GM18511 (cell line): Measurements from ENCODE around the gene MTHFD1L.
"Not testable (repeated sequence)": the region's sequence is repeated elsewhere in the genome, so short reads cannot be mapped to it uniquely, and the experiment has no call there.

Source experiments
- ATAC-seq: cut with Tn5 transposase; IDR thresholded peaks from one replicate; pipeline ENCODE4 v1.9.1; 2021; ENCODE audit warnings: mild to moderate bottlenecking, moderate library complexity; ENCODE audit not compliant: unreplicated experiment

MTHFD1L gene

DNA sequence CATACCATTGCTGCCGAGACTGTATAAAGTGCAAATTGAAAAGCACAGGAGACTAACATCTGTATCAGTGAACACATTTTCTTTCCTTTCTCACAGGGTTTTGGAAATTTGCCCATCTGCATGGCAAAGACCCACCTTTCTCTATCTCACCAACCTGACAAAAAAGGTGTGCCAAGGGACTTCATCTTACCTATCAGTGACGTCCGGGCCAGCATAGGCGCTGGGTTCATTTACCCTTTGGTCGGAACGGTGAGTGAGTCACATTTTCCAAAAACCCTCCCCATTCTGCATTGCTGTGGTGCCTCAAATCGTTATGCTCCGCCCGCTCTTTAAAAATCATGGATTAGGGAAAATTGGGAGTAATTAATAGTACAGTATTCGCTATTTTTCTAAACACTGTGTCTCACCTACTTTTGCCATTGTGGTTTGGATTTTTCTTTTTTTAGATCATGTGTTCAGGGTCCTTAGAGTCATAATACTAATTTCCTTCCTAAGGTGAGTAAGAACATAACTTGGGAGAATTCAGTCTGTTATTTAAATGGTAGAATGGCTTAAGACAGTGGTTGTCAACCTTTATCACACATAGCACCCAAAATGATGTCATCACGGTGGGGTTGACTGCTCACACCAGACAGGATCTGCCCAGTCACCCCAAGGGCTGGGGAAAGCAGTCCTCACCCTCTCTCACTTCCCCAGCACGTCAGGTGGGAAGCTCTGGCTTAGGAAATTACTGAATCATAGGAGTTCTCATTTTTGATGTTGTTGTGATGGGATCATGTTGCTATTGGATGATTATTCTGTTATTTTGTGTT, 171.6 kb downstream of the MTHFD1L start:
- no peak for ATAC-seq

DNA sequence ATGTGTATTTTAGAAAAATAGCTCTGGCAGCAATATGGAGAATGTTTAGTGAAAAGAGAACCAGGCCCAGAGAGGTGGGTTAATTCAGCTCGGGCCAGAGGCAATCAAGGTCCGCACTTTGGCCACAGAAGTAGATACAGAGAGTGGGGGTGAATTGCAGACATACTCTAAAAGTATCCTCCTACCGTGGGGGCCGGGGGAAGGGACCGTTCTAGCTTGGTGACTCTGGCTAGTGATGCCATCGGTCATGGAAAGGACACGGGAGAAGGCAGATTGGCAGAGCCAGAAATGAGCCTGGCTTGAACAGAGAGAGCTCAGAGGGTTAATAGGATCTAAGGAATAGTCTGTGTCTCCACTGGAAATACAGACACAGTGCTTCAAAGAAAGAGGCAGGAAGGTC, 173.1 kb downstream of the MTHFD1L start:
- ATAC-seq: no peak

DNA sequence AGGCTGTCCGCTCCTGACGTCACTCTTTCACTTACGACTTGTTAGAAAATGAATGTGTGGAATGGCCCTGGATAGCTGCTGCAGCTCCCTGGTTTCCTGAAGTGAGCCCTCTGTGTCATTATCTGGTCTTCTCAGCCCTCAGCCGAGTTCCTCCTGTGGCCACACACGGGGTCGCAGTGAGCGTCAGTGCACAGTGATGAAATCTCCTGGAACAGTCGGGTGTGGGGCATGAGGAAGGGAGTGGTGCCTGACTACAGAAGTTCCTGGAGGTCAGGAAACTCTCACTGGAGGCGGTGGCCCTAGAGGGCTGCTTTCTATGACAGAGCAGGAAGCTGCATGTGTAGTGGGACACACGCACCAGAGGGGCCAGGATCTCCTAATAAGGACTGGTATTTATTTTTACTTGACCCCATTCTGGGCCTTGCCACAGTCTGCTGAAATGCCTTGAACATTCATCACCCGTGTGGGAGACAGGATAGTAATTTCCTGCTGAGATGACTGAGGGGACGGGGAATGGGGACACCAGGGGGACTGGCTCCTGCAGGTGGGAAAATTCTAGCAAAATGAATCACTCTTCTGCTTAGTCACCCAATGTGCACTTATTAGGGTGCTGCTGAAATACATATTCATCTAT, 175.5 kb downstream of the MTHFD1L start:
- ATAC-seq: not testable (repeated sequence)

DNA sequence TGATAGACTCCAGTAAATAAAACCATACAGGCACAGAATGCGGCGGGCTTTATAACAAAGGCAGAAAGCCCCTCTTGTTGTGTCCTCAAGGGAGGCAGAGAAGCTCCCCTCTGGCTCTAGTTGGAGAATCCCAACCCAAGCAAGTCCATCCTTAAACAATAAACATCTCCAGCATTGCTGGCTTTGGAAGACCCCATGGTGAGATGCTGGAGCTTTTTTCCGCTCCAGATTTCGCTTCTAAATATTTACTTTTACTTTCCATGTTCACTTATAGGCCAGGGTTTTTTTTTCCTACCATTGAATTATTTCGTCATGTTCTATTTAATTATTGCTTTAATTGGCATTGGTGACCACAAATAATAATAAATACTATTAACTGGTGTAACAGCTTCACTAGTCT, 176.2 kb downstream of the MTHFD1L start:
- ATAC-seq: no peak

DNA sequence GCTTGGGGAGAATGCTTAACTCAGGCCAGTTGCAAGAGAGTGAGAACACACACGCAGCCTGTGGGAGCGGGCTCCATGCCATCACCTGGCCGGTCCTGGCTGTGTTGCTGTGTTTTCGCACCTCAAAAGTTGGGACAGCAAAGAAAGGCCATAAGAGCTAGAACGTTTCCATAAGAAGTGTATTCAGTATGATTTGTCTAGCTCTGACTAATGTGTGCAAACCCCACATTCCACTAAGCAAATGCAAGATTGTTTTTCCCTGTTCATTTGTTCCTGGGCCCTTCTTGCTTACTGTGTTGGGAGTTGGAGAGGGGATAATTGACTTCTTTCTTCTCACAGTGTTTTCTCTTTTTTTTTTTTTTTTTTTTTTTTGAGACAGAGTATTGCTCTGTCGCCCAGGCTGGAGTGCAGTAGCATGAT, 177.4 kb downstream of the MTHFD1L start:
- not testable (repeated sequence) for ATAC-seq

DNA sequence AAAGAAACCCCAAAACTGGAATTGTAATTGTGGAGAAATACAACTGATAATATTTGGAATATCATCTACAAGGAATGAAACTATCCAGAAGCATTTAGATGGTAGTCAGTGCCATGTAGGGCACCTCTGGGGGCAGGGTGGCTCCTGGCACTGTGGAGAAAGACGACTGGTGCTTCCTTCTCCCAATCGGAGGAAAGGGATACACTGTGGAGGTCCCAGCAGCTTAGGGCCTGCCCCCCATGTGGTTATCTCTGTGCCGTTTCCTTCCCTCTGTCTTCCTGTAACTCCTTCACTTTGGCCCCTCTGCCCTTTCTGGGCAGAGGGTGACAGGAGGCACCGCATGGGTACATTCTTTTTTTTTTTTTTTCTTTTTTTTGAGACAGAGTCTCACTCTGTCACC, 178.4 kb downstream of the MTHFD1L start:
- ATAC-seq: no peak

DNA sequence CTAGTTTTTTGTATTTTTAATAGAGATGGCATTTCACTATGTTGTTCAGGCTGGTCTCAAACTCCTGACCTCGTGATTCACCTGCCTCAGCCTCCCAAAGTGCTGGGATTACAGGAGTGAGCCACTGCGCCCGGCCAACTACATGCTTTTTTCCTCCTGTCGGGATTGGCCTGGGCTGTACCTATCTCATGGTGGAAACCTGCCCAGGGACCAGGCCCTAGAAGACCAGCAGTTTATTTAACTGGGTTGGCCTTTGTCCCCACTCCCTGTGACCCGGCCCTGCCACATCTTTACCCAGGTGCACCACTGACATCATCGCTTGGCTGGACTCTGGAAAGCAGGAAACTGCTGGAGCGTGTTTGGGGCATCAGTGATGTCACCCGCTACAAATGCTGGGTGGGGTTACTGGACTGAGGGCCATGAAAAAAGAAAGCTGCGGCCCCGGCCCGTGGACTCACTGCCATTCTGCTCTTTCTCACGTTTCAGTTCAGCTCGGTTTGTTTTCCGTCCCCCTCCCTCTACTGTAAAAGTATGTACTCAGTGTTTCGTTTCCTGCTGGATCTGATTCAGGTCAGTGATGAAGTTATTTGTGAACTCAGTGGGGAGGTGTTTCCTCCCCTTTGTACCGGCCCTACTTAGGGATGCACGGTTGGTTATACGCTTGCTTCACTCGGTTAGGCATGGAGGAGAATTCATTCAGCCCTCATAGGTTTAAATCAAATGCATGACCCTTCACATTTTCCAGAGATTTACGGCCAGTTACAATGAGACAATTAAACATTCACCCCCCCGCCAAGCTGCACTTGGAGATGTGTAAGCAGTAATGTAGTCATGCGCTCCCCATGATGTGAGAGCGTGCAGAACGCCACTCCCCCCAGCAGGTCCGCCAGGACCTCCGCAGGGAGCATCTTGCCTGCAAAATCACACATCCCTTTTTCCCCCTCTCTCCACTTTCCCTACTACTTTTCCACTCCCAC, 179.3 kb downstream of the MTHFD1L start:
- no peak for ATAC-seq

DNA sequence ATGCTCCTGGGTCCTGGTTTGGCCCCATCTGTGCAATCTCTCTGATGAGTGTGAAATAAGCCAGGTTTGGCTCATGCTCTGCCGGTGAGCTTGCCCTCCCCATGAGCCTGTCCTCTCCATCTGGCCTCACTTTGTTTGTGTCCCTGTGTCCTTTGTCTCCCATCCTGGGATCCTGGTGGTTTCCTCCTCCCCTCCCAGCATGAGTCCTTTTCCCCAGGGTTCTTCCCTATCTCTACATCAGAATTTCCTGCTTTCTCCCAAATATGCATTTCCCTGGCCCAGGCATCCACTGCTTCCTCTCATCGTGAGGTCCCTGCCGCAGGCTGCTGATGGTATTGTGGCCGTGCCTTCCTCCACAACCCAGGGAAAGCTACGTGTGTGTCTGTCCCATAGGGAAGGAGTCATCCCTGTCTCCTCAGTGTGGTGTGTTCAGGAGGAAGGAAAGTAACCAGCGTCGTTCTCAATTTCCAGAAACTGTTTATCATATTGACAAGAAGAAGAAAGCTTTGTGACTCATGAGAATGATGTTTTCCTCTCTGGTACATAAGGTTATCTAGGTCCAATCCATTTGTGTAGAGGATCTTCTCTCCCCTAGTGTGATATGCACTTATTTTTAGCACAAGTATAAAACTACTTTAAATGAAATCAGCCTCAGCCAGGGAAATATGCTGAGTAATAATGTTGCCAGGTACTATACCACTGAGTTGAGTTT, 180.2 kb downstream of the MTHFD1L start:
- not testable (repeated sequence) for ATAC-seq

DNA sequence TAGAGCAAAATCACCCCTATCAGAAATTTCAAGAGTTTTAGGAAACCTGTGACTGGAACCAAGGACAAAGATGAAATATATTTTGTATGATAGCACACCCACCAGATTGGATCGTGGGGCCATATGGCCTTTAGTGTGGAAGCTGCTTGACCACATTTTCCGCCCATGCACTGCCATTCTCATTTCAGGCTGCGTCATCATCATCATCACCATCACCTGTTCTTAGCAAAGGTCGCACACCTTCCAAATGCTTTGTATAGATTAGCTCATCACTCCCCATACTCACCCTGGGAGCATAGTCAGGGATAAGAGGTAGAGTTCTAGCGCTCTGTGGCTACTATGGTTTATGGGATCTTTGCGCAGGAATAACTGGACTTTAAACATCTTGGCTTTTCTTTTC, 185.7 kb downstream of the MTHFD1L start:
- ATAC-seq: no peak

DNA sequence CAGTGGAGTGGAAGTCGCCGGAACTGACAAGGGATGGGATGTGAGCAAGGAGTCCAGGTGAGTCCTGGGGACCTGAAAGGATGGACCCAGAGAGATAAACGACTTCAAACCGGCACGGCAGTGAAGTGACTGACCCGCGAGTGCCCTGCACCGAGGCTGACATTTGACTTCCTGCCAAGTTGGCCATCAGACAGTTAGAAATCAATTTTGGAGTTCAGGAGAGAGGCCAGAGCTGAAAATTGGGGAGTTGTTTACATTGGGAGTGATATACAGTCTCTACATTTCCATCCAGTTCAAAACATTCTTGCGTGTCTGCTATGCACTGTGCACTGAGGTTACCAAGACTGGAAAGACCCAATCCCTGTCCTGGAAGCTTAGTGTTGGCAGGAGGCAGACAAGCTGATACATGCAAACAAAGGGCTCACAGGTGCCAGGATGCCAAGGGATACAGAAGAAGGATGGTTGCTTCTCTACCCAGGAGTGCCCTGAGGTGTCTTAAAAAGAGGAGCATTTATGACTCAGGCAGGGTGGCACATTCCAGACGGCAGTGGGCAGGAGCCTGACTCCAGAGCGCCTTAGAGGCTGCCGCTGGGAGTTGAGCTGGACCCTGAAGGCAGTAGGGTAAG, 186.6 kb downstream of the MTHFD1L start:
- no peak for ATAC-seq

DNA sequence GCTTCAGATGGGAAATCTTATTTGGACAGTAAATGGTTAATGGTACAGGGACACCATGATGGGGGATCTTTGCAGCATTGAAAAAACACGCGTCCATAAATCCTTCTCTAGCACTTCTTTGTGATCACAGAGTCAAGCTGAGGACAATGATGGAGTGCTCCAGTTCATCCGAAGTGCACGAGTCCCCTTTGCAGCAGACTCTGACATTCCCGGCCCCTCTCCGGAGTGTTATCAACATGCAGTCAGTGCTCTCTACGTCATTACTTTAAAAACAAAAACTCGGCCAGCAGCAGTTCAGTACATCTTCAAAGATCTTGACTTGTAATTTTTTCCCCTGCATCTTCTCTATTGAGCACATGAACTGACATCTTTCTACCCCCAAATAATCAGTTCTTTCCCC, 188.8 kb downstream of the MTHFD1L start:
- ATAC-seq: no peak

DNA sequence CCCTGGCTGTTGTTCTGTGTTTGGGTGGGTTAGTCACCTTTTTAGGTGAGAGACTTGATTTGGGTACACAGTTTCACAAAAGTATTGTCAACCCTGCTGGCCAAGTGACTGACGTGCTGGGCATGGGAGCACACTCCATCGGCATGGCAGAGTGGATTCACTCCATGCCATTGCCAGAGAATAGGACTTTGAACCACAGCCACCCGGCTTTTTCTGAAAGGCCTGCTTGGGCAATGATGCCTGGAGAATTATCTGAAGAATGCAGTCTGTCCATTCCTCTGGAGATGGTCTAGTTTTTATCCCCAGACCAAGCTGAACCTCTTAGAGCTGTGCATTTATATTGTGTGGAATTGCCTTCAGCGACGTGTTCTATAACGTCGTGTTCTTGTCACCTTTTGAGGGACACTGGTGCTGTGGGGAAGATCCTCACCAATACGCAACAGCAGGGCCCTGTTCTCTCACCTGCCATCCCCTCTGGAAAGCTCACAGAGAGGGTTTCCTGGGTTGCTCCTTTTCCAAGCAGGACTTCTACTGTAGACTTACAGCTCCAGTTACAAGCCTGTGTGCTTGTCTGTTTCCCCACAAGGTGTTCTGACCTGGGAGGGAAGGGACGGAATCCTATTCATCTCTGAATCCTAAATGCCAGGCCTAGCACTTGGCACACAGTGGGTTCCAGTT, 190.9 kb downstream of the MTHFD1L start:
- ATAC-seq: no peak

DNA sequence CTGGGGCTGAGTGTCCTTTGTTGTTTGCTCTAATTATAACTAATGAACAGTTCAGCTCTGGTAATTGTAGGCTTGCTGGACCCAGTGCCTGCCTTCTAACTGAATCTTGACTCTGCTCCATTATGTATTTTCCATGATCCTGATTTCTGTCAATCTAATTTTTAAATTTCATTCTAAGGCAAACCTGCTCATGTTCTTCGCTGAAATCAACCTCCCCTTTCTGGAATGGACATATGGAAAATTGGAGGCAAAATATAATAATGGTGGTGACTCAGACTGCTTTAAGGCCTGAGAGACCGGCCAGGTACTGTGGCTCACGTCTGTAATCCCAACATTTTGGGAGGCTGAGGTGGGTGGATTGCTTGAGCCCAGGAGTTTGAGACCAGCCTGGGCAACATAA, 191.6 kb downstream of the MTHFD1L start:
- ATAC-seq: no peak

DNA sequence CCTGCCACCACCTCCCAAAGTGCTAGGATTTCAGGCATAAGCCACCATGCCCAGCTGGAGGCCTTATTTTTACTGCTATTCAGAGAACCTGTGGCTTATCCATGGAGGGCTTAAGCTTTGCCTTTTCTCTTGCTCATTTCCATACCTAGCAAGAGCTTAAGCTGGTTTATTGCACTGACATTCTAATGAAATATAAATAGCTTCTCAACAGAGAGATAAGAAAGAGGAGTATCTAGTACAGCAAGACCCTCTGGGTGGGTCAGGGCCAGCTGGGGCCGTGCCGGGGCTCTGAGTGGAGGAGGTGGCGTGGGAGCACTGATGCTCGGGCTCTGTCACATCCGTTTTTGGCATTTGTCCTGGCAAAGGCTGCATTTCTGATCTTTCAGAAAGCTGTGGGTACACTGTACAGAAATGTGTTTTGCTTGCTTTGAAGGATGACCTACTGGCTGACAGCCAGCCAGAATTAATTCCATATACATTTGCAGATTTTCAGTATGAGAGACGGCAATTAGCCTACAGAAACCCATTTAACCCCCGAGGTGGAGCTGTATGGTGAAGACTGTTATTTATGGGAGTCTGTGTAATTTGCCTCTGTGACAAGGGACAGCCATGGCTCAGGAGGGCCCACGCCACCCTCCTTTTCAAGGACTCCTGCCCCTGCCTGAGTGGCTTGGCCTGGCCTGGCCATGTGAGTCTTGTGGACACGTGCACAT, 192.7 kb downstream of the MTHFD1L start:
- no peak for ATAC-seq

DNA sequence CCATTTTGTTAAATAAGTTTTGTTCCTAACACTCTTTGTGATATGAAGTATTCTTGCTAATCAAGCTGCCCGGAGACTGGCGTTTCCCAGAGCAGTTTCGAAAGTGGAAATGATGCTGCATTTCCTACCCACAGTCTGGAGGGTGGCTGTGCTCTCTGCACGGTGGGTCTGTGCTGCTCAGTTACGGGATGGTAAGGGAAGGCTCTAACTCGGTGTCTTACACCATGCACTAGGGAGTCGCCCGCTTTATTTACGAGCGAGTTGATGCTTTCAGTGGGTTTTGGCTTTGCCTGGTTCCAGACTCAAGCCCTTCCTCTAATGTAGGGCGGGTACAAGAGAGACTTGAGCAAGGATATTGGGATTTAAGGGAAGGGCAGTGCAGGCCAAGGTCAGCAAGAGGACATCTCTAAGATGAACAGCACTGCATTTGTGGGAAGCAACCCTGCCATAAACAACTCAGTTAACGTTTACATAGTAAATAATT, 194.2 kb downstream of the MTHFD1L start:
- ATAC-seq: no peak

DNA sequence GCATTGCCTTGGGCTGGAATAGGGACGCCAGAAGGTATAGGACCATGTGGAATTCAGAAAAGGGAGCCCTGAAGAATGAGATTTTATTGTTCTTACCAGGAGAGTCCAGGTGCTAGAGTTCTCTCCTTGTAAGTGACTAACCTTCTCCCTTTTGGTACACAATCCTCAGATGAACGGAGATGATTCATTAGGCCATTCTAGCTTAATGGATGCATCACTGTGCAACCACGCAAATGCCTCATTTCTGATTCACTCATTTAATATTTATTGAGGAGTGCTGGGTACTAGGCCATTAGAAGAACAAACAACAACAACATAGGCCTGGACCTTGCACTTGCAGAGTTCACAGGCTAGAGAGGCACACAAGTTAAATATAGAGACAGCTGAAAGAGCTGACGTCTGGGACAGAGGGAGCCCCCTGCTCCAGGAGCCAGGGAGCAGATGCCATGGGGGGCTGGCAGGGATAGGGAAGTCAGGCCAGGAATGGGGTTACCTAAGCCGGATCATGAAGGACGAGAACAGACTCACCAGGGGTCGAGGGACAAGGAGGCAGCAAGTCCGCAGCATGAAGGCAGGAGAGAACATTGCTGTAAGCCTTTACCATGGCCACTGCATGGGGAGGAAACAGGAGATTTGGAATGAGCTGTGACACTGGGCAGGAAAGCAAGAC, 194.7 kb downstream of the MTHFD1L start:
- ATAC-seq: no peak

DNA sequence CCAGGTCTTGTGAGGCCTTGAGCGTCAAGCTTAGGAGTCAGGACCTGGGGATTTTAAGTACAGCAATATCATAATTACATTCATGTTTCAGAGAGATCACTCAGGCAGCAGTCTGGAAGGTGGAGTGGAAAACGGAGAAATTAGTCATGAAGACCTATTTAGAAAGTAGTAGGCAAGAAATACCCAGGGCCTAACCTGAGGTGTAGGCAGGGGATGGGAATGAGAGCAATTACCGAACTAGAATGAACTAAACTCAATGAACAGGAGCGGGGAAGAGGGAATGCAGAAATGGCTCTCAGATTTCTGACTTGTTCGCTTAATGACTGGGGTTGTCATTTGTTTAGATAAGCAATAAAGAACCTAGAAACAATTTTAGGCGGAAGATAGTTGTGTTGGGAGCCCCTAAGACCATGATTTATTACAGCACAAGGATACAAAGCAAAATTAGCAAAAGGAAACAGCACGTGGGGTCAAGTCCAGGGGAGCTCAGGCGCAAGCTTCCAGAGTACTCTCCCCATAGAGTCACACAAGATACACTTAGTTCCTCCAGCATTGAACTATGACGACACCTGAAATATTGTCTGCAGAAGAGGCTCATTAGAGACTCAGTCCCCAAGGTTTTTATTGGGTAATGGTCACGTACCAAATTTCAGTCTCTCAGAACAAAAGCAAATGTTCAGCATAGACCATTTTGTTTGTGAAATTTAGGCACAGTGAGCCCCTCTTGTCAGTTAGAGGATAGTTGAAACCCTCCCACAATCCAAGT, 195.4 kb downstream of the MTHFD1L start:
- no peak for ATAC-seq

DNA sequence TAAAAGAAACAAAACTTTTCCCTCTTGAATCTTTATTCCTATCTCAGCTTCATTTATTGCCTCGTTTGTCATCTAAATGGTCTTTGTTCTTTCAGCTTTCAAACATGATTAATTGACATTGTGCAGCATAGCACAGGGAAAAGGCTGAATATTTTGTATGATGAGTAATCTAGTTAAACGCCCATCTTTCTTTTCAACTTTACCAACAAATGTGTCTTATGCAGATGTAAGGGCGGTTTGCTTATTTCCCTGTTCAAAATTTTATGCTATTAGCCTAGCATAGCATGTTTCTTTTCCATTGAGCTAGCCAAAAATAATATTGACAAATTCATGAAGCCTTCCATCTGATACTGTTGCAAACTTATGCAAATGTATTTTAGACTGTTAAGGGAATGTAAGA, 197.8 kb downstream of the MTHFD1L start:
- no peak for ATAC-seq
